WTC11 (cell line): ENCODE results near the gene PIAS3. TPM values are rescaled to one million over a fixed set of nuclear protein-coding genes. Genes with fewer than 3 reads are reported as not detected.

ENCODE experiments used
- ATAC-seq: fragments of 200-7000 bp; cut with Tn5 transposase; 2 replicates; pipeline ENCODE4 v1.10.0; 2021; ENCODE audit warnings: mild to moderate bottlenecking, moderate library complexity
- CTCF ChIA-PET: fragments of 300-600 bp; sonication (Branson Sonifier 250); formaldehyde crosslinking; loops from one replicate; lab custom pipeline; 2021; ENCODE audit warnings: antibody characterized with exemption; lab: Charles Lee
- POLR2A ChIA-PET: fragments of 350-600 bp; sonication (Branson Sonifier 250); formaldehyde crosslinking; loops from one replicate; lab custom pipeline; 2021; ENCODE audit warnings: antibody characterized with exemption; lab: Charles Lee
- DNase-seq: peaks from one replicate; pipeline ENCODE4 v3.0.0; 2021; ENCODE audit warnings: low spot score
- H3K27ac Mint-ChIP-seq: 2 replicates; pipeline ENCODE4 v1.8.0; 2021; ENCODE audit warnings: mixed read lengths
- H3K27me3 Mint-ChIP-seq: 2 replicates; pipeline ENCODE4 v1.8.0; 2021; ENCODE audit warnings: low read depth, mild to moderate bottlenecking, moderate library complexity, mixed read lengths
- H3K36me3 Mint-ChIP-seq: 2 replicates; pipeline ENCODE4 v1.8.0; 2021; ENCODE audit warnings: mixed read lengths
- H3K4me1 Mint-ChIP-seq: 2 replicates; pipeline ENCODE4 v1.8.0; 2022; ENCODE audit warnings: mixed read lengths
- H3K4me3 Mint-ChIP-seq: 2 replicates; pipeline ENCODE4 v1.8.0; 2021; ENCODE audit warnings: mild to moderate bottlenecking, moderate library complexity, mixed read lengths
- H3K9me3 Mint-ChIP-seq: 2 replicates; pipeline ENCODE4 v1.8.0; 2021; ENCODE audit warnings: mixed read lengths
- CREB1 ChIP-seq: sonication (generic); formaldehyde crosslinking; IDR thresholded peaks from 2 replicates; pipeline ENCODE4 v1.8.0; 2023; ENCODE audit warnings: mild to moderate bottlenecking, missing genetic modification reagents
- ETV6 ChIP-seq: sonication (generic); formaldehyde crosslinking; IDR thresholded peaks from 2 replicates; pipeline ENCODE4 v1.8.1; 2022; ENCODE audit warnings: mild to moderate bottlenecking, missing genetic modification reagents
- GABPB1 ChIP-seq: sonication (generic); formaldehyde crosslinking; IDR thresholded peaks from 2 replicates; pipeline ENCODE4 v1.8.1; 2023; ENCODE audit warnings: mild to moderate bottlenecking, missing genetic modification reagents
- GTF2I ChIP-seq: fragments of 250-450 bp; sonication (Bioruptor Pico); conservative IDR thresholded peaks from 2 replicates; pipeline ENCODE4 v1.4.0; 2021; ENCODE audit warnings: mild to moderate bottlenecking
- NFATC4 ChIP-seq: fragments of 250-450 bp; sonication (Bioruptor Pico); IDR thresholded peaks from 2 replicates; pipeline ENCODE4 v1.9.0; 2021; ENCODE audit warnings: mild to moderate bottlenecking
- SMAD3 ChIP-seq: sonication (generic); formaldehyde crosslinking; IDR thresholded peaks from 2 replicates; pipeline ENCODE4 v1.8.0; 2022; ENCODE audit warnings: missing genetic modification reagents, mild to moderate bottlenecking, borderline replicate concordance
- SOX15 ChIP-seq: fragments of 250-450 bp; sonication (Bioruptor Pico); IDR thresholded peaks from 2 replicates; pipeline ENCODE4 v1.9.0; 2021; ENCODE audit warnings: mild to moderate bottlenecking
- SP1 ChIP-seq: sonication (generic); formaldehyde crosslinking; conservative IDR thresholded peaks from 2 replicates; pipeline ENCODE4 v1.8.1; 2022; ENCODE audit warnings: missing genetic modification reagents
- total RNA-seq: library from RNA; stranded (reverse); gene quantifications from 3 replicates; pipeline ENCODE4 v1.2.3, GENCODE V29; 2021
- TF ChIP-seq, protein P1 (sequence below): sonication (generic); formaldehyde crosslinking; IDR thresholded peaks from 2 replicates; pipeline ENCODE4 v1.8.1; 2022; ENCODE audit warnings: low read depth, mild to moderate bottlenecking, moderate library complexity, missing genetic modification reagents, borderline replicate concordance
- TF ChIP-seq, protein P2 (sequence below): sonication (generic); formaldehyde crosslinking; IDR thresholded peaks from 2 replicates; pipeline ENCODE4 v1.8.1; 2023; ENCODE audit warnings: mild to moderate bottlenecking, moderate library complexity, missing genetic modification reagents
- TF ChIP-seq, protein P3 (sequence below): fragments of 250-450 bp; sonication (Bioruptor Pico); IDR thresholded peaks from 2 replicates; pipeline ENCODE4 v1.9.0; 2021; ENCODE audit warnings: moderate library complexity, mild to moderate bottlenecking, inconsistent platforms, borderline replicate concordance
- TF ChIP-seq, protein P4 (sequence below): sonication (generic); formaldehyde crosslinking; IDR thresholded peaks from 2 replicates; pipeline ENCODE4 v1.8.1; 2023; ENCODE audit warnings: mild to moderate bottlenecking, missing genetic modification reagents
- TF ChIP-seq, protein P5 (sequence below): sonication (generic); formaldehyde crosslinking; IDR thresholded peaks from 2 replicates; pipeline ENCODE4 v1.8.0; 2022; ENCODE audit warnings: mild to moderate bottlenecking, missing genetic modification reagents
- TF ChIP-seq, protein P6 (sequence below): fragments of 200-600 bp; IDR thresholded peaks from 2 replicates; pipeline ENCODE4 v1.8.0; 2022; ENCODE audit warnings: antibody characterized with exemption

PIAS3 gene
- total RNA-seq, 1 experiment from 2014 or later, result 44.9 TPM

DNA sequence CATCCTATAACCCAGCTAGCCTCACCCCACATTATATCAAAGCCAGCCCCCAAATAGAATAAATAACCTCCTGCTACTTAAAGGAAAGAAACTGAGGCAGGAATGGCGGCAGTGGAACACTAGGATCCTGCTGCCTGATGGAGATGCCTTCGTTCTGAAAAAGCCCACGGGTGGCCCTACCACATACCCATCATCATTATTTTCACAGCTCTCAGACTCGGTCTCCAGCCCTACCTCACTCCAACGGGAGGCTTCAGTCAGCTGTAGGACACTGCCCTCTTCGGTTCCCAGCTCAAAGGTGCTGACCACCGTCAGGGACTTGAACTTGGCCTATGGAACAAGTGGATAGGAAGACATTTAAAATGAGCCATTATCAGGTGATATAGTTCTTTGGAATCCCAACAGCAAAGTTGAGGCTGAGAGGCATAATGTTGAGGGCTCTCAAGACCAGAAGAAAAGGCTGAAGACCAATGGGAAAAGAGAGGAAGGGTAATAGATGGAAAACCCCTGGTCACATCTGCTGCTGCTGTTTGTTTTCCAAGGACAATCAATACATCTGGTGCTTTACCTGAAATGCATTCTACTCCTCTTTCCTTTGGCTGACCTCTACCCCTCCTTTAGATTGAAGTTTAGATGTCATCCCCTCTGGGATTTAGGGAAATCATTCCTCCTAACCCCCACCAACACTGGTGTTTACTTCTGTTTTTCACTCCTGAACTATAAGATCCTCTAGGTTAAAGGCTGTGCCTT lies 34.6 kb upstream of the PIAS3 start:
- DNase-seq (no peak), ATAC-seq (no peak)
- TF ChIP-seq CREB1 (CRISPR knock-in tag) (no peak), SMAD3 (CRISPR knock-in tag) (no peak), NFATC4 (CRISPR knock-in tag) (no peak), SP1 (CRISPR knock-in tag) (no peak), SOX15 (CRISPR knock-in tag) (no peak)
- TF ChIP-seq, protein P1, sequence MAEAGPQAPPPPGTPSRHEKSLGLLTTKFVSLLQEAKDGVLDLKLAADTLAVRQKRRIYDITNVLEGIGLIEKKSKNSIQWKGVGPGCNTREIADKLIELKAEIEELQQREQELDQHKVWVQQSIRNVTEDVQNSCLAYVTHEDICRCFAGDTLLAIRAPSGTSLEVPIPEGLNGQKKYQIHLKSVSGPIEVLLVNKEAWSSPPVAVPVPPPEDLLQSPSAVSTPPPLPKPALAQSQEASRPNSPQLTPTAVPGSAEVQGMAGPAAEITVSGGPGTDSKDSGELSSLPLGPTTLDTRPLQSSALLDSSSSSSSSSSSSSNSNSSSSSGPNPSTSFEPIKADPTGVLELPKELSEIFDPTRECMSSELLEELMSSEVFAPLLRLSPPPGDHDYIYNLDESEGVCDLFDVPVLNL (CRISPR knock-in tag), result no peak
- TF ChIP-seq, protein P2, sequence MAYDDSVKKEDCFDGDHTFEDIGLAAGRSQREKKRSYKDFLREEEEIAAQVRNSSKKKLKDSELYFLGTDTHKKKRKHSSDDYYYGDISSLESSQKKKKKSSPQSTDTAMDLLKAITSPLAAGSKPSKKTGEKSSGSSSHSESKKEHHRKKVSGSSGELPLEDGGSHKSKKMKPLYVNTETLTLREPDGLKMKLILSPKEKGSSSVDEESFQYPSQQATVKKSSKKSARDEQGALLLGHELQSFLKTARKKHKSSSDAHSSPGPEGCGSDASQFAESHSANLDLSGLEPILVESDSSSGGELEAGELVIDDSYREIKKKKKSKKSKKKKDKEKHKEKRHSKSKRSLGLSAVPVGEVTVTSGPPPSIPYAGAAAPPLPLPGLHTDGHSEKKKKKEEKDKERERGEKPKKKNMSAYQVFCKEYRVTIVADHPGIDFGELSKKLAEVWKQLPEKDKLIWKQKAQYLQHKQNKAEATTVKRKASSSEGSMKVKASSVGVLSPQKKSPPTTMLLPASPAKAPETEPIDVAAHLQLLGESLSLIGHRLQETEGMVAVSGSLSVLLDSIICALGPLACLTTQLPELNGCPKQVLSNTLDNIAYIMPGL (CRISPR knock-in tag), result no peak
- TF ChIP-seq, protein P3, sequence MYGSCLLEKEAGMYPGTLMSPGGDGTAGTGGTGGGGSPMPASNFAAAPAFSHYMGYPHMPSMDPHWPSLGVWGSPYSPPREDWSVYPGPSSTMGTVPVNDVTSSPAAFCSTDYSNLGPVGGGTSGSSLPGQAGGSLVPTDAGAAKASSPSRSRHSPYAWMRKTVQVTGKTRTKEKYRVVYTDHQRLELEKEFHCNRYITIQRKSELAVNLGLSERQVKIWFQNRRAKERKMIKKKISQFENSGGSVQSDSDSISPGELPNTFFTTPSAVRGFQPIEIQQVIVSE, result no peak
- Mint-ChIP-seq H3K36me3 (no peaks in the 10 kb centered on the region), H3K9me3 (no peaks in the 10 kb centered on the region), H3K4me3 (no peak overlapping the region), H3K4me1 (peaks cover 14% of the 10 kb centered on the region), H3K27me3 (peaks cover 17% of the 10 kb centered on the region), H3K27ac (no peak overlapping the region)
- ChIA-PET CTCF (interaction anchor here (1.6 to 3.7 kb wide), 6 partner anchors 15 to 85 kb away, joined by 3 to 93 read pairs (median 54); partner anchors contain the start of genes ITGA10, NUDT17 and PIAS3), POLR2A (no interaction called here)

DNA sequence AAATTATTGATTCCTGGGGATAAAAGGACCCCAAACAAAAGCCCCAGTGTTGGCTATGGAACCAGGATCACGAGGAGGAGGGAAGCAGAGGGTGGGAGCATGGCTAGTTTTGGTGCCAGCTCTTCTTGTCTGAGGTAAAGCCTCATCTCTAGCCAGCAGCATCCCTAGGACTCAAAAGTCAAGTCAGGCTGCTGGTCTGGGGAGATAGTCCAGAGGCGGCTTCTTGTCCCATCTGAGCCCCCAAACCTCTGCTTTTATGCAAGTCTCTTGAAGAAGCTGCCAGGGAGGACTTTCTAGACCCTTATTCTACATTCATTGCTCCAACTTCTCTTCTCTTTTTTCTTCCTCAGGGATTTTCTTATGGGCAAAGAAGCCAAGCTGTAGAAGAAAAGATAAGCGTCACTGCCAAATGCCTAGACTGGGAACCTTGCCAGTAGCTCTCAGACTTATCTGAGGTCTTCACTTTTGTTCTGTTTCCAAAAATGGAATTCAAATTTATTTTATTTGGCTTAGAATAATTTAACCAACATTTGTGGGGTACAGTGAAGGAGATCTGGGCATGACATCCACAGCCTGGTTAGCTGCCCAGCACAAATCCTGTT lies 33.7 kb upstream of the PIAS3 start:
- Mint-ChIP-seq H3K27ac (peak overlapping the region; percentile 95), H3K4me1 (peaks cover 19% of the 10 kb centered on the region), H3K36me3 (no peaks in the 10 kb centered on the region), H3K4me3 (peak overlapping the region; percentile 62), H3K27me3 (peaks cover 17% of the 10 kb centered on the region), H3K9me3 (no peaks in the 10 kb centered on the region)
- TF ChIP-seq SMAD3 (CRISPR knock-in tag) (no peak), SOX15 (CRISPR knock-in tag) (no peak), GTF2I (CRISPR knock-in tag) (no peak)
- TF ChIP-seq, protein P4, sequence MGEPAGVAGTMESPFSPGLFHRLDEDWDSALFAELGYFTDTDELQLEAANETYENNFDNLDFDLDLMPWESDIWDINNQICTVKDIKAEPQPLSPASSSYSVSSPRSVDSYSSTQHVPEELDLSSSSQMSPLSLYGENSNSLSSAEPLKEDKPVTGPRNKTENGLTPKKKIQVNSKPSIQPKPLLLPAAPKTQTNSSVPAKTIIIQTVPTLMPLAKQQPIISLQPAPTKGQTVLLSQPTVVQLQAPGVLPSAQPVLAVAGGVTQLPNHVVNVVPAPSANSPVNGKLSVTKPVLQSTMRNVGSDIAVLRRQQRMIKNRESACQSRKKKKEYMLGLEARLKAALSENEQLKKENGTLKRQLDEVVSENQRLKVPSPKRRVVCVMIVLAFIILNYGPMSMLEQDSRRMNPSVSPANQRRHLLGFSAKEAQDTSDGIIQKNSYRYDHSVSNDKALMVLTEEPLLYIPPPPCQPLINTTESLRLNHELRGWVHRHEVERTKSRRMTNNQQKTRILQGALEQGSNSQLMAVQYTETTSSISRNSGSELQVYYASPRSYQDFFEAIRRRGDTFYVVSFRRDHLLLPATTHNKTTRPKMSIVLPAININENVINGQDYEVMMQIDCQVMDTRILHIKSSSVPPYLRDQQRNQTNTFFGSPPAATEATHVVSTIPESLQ, result no peak
- ChIA-PET CTCF (interaction anchor here (0.7 to 3.7 kb wide), 46 partner anchors 8 to 146 kb away, joined by 3 to 93 read pairs (median 6); partner anchors contain the start of genes ANKRD34A, HJV, ITGA10 and LIX1L), POLR2A (interaction anchor here (1.0 to 1.8 kb wide), 7 partner anchors 15 to 87 kb away, joined by 4 to 14 read pairs (median 5); partner anchors contain the start of genes ANKRD34A, NUDT17, PIAS3 and POLR3GL)
- ATAC-seq (no peak; the same call in 1 of the 2 replicates), DNase-seq (no peak)

DNA sequence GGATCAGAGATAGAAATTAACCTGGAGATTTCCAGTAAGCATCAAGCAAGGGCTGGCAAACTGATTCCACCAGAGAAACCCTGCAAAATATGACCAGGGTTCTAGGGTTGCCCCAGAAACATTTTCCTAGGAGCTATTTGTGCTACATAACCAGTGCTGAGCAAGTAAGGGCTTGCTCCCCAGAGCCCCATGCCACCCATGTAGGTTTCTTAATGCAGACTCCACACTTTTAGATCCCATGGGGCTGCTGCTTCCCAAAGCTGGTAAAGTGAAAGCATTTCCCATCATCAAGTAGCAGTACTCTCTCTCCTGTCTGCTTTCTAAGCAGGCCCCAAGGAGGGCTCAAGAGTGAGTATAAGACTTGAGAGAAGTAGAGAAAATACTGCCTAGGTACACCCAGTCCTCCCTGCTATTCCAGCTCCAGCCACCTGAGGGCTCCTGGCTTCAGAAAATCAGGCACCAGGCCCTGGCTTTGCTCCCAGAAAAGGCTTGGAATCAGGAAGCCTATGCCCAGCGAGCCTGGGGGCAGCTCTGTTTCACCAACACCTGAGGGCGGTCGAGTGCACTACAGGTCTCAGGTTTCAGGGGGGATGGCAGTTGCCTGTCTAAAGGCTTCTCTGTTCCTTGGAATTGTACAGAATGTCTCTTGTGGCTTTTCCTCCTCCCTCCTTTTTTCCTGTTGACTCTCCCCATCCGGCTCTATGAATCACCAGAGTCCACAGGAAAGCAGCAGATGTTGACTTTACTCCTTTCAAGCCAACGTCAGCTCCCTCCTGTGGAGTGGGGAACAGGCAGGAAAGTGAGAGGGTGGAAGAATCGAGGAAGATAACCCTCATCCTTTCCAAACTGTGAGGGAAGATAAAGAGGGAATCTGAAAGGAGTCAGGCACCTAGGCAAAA lies 33.0 kb upstream of the PIAS3 start:
- peak overlapping the region; percentile 95 for H3K27ac Mint-ChIP-seq
- peaks cover 25% of the 10 kb centered on the region for H3K4me1 Mint-ChIP-seq
- POLR2A ChIA-PET, result interaction anchor here (1.0 to 1.8 kb wide), 7 partner anchors 16 to 88 kb away, joined by 4 to 14 read pairs (median 5); partner anchors contain the start of genes ANKRD34A, NUDT17, PIAS3 and POLR3GL
- H3K27me3 Mint-ChIP-seq, result peaks cover 15% of the 10 kb centered on the region
- H3K9me3 Mint-ChIP-seq, result no peaks in the 10 kb centered on the region
- peak overlapping the region; percentile 62 for H3K4me3 Mint-ChIP-seq
- DNase-seq, result peak; percentile 98
- TF ChIP-seq, protein P5, sequence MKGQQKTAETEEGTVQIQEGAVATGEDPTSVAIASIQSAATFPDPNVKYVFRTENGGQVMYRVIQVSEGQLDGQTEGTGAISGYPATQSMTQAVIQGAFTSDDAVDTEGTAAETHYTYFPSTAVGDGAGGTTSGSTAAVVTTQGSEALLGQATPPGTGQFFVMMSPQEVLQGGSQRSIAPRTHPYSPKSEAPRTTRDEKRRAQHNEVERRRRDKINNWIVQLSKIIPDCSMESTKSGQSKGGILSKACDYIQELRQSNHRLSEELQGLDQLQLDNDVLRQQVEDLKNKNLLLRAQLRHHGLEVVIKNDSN, result no peak
- TF ChIP-seq GABPB1 (CRISPR knock-in tag) (peak; percentile 53), ETV6 (CRISPR knock-in tag) (peak; percentile 70; the same call in 1 of the 2 replicates)
- TF ChIP-seq, protein P6, sequence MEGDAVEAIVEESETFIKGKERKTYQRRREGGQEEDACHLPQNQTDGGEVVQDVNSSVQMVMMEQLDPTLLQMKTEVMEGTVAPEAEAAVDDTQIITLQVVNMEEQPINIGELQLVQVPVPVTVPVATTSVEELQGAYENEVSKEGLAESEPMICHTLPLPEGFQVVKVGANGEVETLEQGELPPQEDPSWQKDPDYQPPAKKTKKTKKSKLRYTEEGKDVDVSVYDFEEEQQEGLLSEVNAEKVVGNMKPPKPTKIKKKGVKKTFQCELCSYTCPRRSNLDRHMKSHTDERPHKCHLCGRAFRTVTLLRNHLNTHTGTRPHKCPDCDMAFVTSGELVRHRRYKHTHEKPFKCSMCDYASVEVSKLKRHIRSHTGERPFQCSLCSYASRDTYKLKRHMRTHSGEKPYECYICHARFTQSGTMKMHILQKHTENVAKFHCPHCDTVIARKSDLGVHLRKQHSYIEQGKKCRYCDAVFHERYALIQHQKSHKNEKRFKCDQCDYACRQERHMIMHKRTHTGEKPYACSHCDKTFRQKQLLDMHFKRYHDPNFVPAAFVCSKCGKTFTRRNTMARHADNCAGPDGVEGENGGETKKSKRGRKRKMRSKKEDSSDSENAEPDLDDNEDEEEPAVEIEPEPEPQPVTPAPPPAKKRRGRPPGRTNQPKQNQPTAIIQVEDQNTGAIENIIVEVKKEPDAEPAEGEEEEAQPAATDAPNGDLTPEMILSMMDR, result peak; percentile 85
- CTCF ChIA-PET, result interaction anchor here (0.5 to 3.7 kb wide), 51 partner anchors 9 to 154 kb away, joined by 3 to 93 read pairs (median 5); partner anchors contain the start of genes ANKRD34A, HJV, ITGA10 and LIX1L
- H3K36me3 Mint-ChIP-seq, result no peaks in the 10 kb centered on the region
- peak; percentile 100 for ATAC-seq
